HepG2 (cell line): ENCODE results near the gene ZBTB47. TPM values are rescaled to one million over a fixed set of nuclear protein-coding genes. Genes with fewer than 3 reads are reported as not detected.

Experiments used
- ATAC-seq: fragments of 200-7000 bp; cut with Tn5 transposase; 3 replicates; pipeline ENCODE4 v1.9.1; 2020; ENCODE audit warnings: mild to moderate bottlenecking, moderate library complexity
- BruUV-seq: library from RNA; stranded (reverse); fragments of 400-500 nt; replicated peaks from 2 replicates; lab custom pipeline; 2021; lab: Mats Ljungman, UMichigan
- CTCF ChIA-PET: fragments of 300-600 bp; formaldehyde crosslinking; extraction: SDS; loops from one replicate; lab custom pipeline; 2021; ENCODE audit warnings: low total read pairs, inconsistent platforms, low intra/inter-chr PET ratio; lab: Yijun Ruan, JAX
- POLR2A ChIA-PET: fragments of 350-600 bp; sonication (Branson Sonifier 250); formaldehyde crosslinking; loops from one replicate; lab custom pipeline; 2020; ENCODE audit warnings: antibody characterized with exemption, inconsistent platforms; lab: Yijun Ruan, JAX
- DNase-seq: peaks from one replicate; pipeline ENCODE4 v3.0.0-alpha.2; 2015; ENCODE audit warnings: low spot score
- FAIRE-seq: peaks from 3 replicates; lab custom pipeline; 2011; peaks lifted over from hg19 to GRCh38; lab: Jason Lieb, UNC
- H2AFZ ChIP-seq: one replicate; pipeline ENCODE4 v1.6.1; 2011; ENCODE audit warnings: low read length, inconsistent platforms
- H3K27ac ChIP-seq: fragments of 300-600 bp; 3 replicates; pipeline ENCODE4 v1.8.0; 2011; ENCODE audit warnings: mixed run types, mild to moderate bottlenecking, mixed read lengths, low read length, inconsistent platforms; ENCODE audit not compliant: insufficient read depth; ENCODE audit errors: extremely low read length
- H3K27me3 ChIP-seq, 2 experiments: fragments of 200-600 bp in 1 of 2; 2 replicates in 1 of 2; 3 replicates in 1 of 2; pipeline versions ENCODE4 v1.6.0 to v1.8.0; 2011; ENCODE audit warnings: low read length in 2 of 2, mild to moderate bottlenecking in 2 of 2, moderate library complexity in 2 of 2, inconsistent platforms in 1 of 2; ENCODE audit not compliant: insufficient read depth in 2 of 2, control insufficient read depth in 1 of 2
- H3K36me3 ChIP-seq, 2 experiments: fragments of 200-600 bp in 1 of 2; replicated peaks in 1 of 2; 2 replicates in 1 of 2; 3 replicates in 1 of 2; pipeline versions ENCODE4 v1.5.1 to v1.8.0; 2011; ENCODE audit warnings: low read length in 2 of 2, inconsistent platforms in 1 of 2; ENCODE audit not compliant: insufficient read depth in 2 of 2, control insufficient read depth in 1 of 2
- H3K4me1 ChIP-seq: 2 replicates; pipeline ENCODE4 v1.5.1; 2012; ENCODE audit warnings: low read length, inconsistent platforms; ENCODE audit not compliant: insufficient read depth
- H3K4me2 ChIP-seq: 2 replicates; pipeline ENCODE4 v1.6.0; 2011; ENCODE audit warnings: low read depth, low read length, inconsistent platforms
- H3K4me3 ChIP-seq, 3 experiments: fragments of 200-600 bp in 1 of 3; sonication (generic), shearing (Covaris generic) in 1 of 3; replicated peaks in 1 of 3; 2 replicates each; pipeline ENCODE4 v1.5.1; 2011 to 2016; ENCODE audit warnings: low read length in 3 of 3, inconsistent platforms in 2 of 3, low read depth in 2 of 3, mild to moderate bottlenecking in 2 of 3, control low read depth in 1 of 3, mixed read lengths in 1 of 3; ENCODE audit not compliant: insufficient read depth in 1 of 3
- H3K79me2 ChIP-seq: one replicate; pipeline ENCODE4 v1.6.1; 2011; ENCODE audit warnings: low read length, inconsistent platforms; ENCODE audit not compliant: insufficient read depth
- H3K9ac ChIP-seq: 2 replicates; pipeline ENCODE4 v1.6.0; 2011; ENCODE audit warnings: mild to moderate bottlenecking, low read depth, low read length, inconsistent platforms; ENCODE audit not compliant: insufficient read depth
- H3K9me3 ChIP-seq: 2 replicates; pipeline ENCODE4 v1.5.1; 2012; ENCODE audit warnings: mild to moderate bottlenecking, low read length
- H4K20me1 ChIP-seq: 2 replicates; pipeline ENCODE4 v1.6.0; 2011; ENCODE audit warnings: inconsistent platforms, mild to moderate bottlenecking, low read length, moderate library complexity; ENCODE audit not compliant: insufficient read depth
- ELF1 ChIP-seq: sonication (generic); formaldehyde crosslinking; IDR thresholded peaks from 2 replicates; pipeline ENCODE4 v1.4.0; 2020; ENCODE audit warnings: missing genetic modification reagents
- HNF1A ChIP-seq, 2 experiments: sonication (generic) in 1 of 2; formaldehyde crosslinking in 1 of 2; IDR thresholded peaks; 2 replicates each; pipeline versions ENCODE4 v1.4.0 to v1.6.1; 2016 to 2020; ENCODE audit warnings: borderline replicate concordance in 1 of 2, low read depth in 1 of 2, mild to moderate bottlenecking in 1 of 2, missing genetic modification reagents in 1 of 2
- JARID2 ChIP-seq: sonication (generic); formaldehyde crosslinking; IDR thresholded peaks from 2 replicates; pipeline ENCODE4 v1.8.1; 2023; ENCODE audit warnings: missing genetic modification reagents, inconsistent platforms; ENCODE audit not compliant: insufficient replicate concordance
- KDM4B ChIP-seq: sonication (generic); formaldehyde crosslinking; IDR thresholded peaks from 2 replicates; pipeline ENCODE4 v1.4.0; 2020; ENCODE audit warnings: missing genetic modification reagents
- LBX2 ChIP-seq: sonication (generic); formaldehyde crosslinking; IDR thresholded peaks from 2 replicates; pipeline ENCODE4 v1.5.0; 2020; ENCODE audit warnings: missing genetic modification reagents, mild to moderate bottlenecking, borderline replicate concordance
- NFIC ChIP-seq: IDR thresholded peaks from 2 replicates; pipeline ENCODE4 v1.6.1; 2012; ENCODE audit warnings: mild to moderate bottlenecking, low read length, inconsistent platforms
- SETDB1 ChIP-seq: sonication (generic); formaldehyde crosslinking; IDR thresholded peaks from 2 replicates; pipeline ENCODE4 v1.5.1; 2020; ENCODE audit warnings: missing genetic modification reagents, mild to moderate bottlenecking, borderline replicate concordance
- ZBTB2 ChIP-seq: sonication (generic); formaldehyde crosslinking; IDR thresholded peaks from 2 replicates; pipeline ENCODE4 v1.8.0; 2022; ENCODE audit warnings: low read depth, missing genetic modification reagents
- ZBTB7A ChIP-seq: sonication (generic); formaldehyde crosslinking; IDR thresholded peaks from 2 replicates; pipeline ENCODE4 v1.8.0; 2022; ENCODE audit warnings: mild to moderate bottlenecking, missing genetic modification reagents
- ZNF20 ChIP-seq: sonication (generic); formaldehyde crosslinking; IDR thresholded peaks from 2 replicates; pipeline ENCODE4 v1.4.0; 2020; ENCODE audit warnings: mild to moderate bottlenecking, moderate library complexity, missing genetic modification reagents
- ZNF329 ChIP-seq: sonication (generic); formaldehyde crosslinking; IDR thresholded peaks from 2 replicates; pipeline ENCODE4 v1.9.0; 2021; ENCODE audit warnings: low read depth, mild to moderate bottlenecking, missing genetic modification reagents
- ZNF562 ChIP-seq: sonication (generic); formaldehyde crosslinking; IDR thresholded peaks from 2 replicates; pipeline ENCODE4 v1.8.0; 2022; ENCODE audit warnings: missing genetic modification reagents, borderline replicate concordance
- ZNF713 ChIP-seq: sonication (generic); formaldehyde crosslinking; IDR thresholded peaks from 2 replicates; pipeline ENCODE4 v1.4.0; 2020; ENCODE audit warnings: mild to moderate bottlenecking, missing genetic modification reagents
- ZSCAN21 ChIP-seq: sonication (generic); formaldehyde crosslinking; IDR thresholded peaks from 2 replicates; pipeline ENCODE4 v1.8.0; 2022; ENCODE audit warnings: mild to moderate bottlenecking, missing genetic modification reagents, moderate library complexity, borderline replicate concordance
- WGBS: methylation state at CpG from one replicate; pipeline ENCODE4 v1.1.6; 2017; ENCODE audit warnings: low lambda C conversion rate; 5-methylcytosine and 5-hydroxymethylcytosine counted together
- in situ Hi-C: cut with HindIII; loops from 2 replicates; pipeline ENCODE4 v1.10.0; 2017; ENCODE audit warnings: low pct_unique_long_range_greater_than_20kb; ENCODE audit not compliant: extremely low pct_ligation_motif_present
- intact Hi-C: fragments of 100-400 bp; cut with micrococcal nuclease; formaldehyde crosslinking; loops from one replicate; pipeline ENCODE4 v1.10.0; 2022; ENCODE audit not compliant: unreplicated experiment
- polyA plus RNA-seq, 8 experiments: library from polyadenylated mRNA; depleted of rRNA in 3 of 8; stranded (reverse) in 7 of 8; unstranded in 1 of 8; fragments of >200 nt; fragmentation: Illumina TruSeq in 4 of 8; extraction: Trizol in 4 of 8; gene quantifications; 2 replicates each; pipeline versions ENCODE4 v1.2.1 to v1.2.3, GENCODE V29; 2011 to 2016; ENCODE audit warnings: low read depth in 4 of 8, missing spikeins in 1 of 8, mixed read lengths in 1 of 8; ENCODE audit not compliant: insufficient read depth in 1 of 8
- total RNA-seq, 5 experiments: library from RNA; depleted of rRNA; stranded (reverse); fragments of >200 nt; fragmentation: Illumina TruSeq; extraction: Trizol; gene quantifications; 2 replicates each; pipeline ENCODE4 v1.2.3, GENCODE V29; 2016; ENCODE audit warnings: low read depth in 1 of 5

ZBTB47 gene
- total and polyA plus RNA-seq, 2 of the 13 experiments (the other 11 are each of a cell fraction or from before 2014, with no cell fraction given) = 1.5 to 3.1 TPM

DNA sequence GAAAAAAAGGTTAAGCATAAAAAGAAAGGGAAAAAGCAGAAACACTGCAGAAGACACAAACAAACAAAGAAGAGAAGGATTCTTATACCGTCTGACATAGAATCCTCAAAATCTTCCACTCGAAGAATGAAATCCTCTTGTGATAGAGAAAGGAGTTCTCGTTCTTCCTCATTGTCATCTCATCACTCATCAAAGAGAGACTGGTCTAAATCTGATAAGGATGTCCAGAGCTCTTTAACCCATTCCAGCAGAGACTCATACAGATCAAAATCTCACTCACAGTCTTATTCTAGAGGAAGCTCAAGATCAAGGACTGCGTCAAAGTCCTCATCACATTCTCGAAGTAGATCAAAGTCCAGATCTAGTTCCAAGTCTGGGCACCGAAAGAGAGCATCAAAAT is 16.5 kb upstream of the ZBTB47 start:
- no peak overlapping the region for H3K4me2 ChIP-seq
- no peaks in the 10 kb centered on the region for H3K9me3 ChIP-seq
- H3K36me3 ChIP-seq = peaks cover 31 to 82% of the 10 kb centered on the region in 2 experiments
- FAIRE-seq (no peak), ATAC-seq (no peak), DNase-seq (no peak)
- TF ChIP-seq ZNF562 (CRISPR knock-in tag) (no peak), HNF1A (IDR thresholded peaks at IDR 0.05; ENCODE audit: low read depth) (no peak), HNF1A (CRISPR knock-in tag; IDR thresholded peaks at IDR 0.05; ENCODE audit: borderline replicate concordance) (no peak), ZNF20 (no peak), NFIC (no peak), ZSCAN21 (CRISPR knock-in tag) (no peak), LBX2 (CRISPR knock-in tag) (no peak), ZNF713 (CRISPR knock-in tag) (no peak), ZBTB2 (no peak), JARID2 (CRISPR knock-in tag) (no peak), ZBTB7A (CRISPR knock-in tag) (no peak), ELF1 (CRISPR knock-in tag) (no peak), ZNF329 (CRISPR knock-in tag) (no peak), KDM4B (CRISPR knock-in tag) (no peak), SETDB1 (CRISPR knock-in tag) (no peak)
- H3K9ac ChIP-seq = no peak overlapping the region
- no peak overlapping the region for H3K27ac ChIP-seq
- no peaks in the 10 kb centered on the region for H3K4me1 ChIP-seq
- no peak overlapping the region for H2AFZ ChIP-seq
- ChIA-PET CTCF (no interaction called here), POLR2A (no interaction called here)
- in situ Hi-C loops (no loop called here), intact Hi-C loops (no loop called here)
- no TSS peak for BruUV-seq
- no peak overlapping the region for H3K4me3 ChIP-seq
- 88% methylated on average over 6 of the region's 6 CpGs for WGBS
- H3K79me2 ChIP-seq = no peaks in the 10 kb centered on the region
- H4K20me1 ChIP-seq = no peaks in the 10 kb centered on the region
- no peaks in the 10 kb centered on the region for H3K27me3 ChIP-seq
